Activated CD8-positive, alpha-beta T cell treated with anti-CD3 and anti-CD28 coated beads, Interleukin-2, amount 10 ng/mL, durations not matched to agents 7 days and 5 days (primary cell): ENCODE data around the gene LYRM9. TPM values are rescaled to one million over a fixed set of nuclear protein-coding genes. Genes with fewer than 3 reads are reported as not detected.
"Not testable (repeated sequence)": the region's sequence is repeated elsewhere in the genome, so short reads cannot be mapped to it uniquely, and the experiment has no call there.

Experiments
- ATAC-seq: fragments of 150-1000 bp; cut with Tn5 transposase; one replicate; pipeline ENCODE4 v1.10.0; 2021; ENCODE audit warnings: moderate library complexity
- CTCF ChIA-PET: fragments of 350-600 bp; sonication (Branson Sonifier 250); formaldehyde crosslinking; loops from one replicate; lab custom pipeline; 2021; ENCODE audit warnings: antibody characterized with exemption; lab: Charles Lee
- POLR2A ChIA-PET: fragments of 350-600 bp; sonication (Branson Sonifier 250); formaldehyde crosslinking; loops from one replicate; lab custom pipeline; 2021; ENCODE audit warnings: antibody characterized with exemption; lab: Charles Lee
- DNase-seq: peaks from one replicate; pipeline ENCODE4 v3.0.0-alpha.2; 2020
- H3K27ac Mint-ChIP-seq: one replicate; pipeline ENCODE4 v1.8.0; 2021; ENCODE audit warnings: mild to moderate bottlenecking, mixed read lengths
- H3K27me3 Mint-ChIP-seq: one replicate; pipeline ENCODE4 v1.8.0; 2021; ENCODE audit warnings: low read depth, mixed read lengths
- H3K36me3 Mint-ChIP-seq: one replicate; pipeline ENCODE4 v1.8.0; 2021; ENCODE audit warnings: low read depth, mixed read lengths
- H3K4me1 Mint-ChIP-seq: one replicate; pipeline ENCODE4 v1.8.0; 2021; ENCODE audit warnings: low read depth, mixed read lengths
- H3K4me3 Mint-ChIP-seq: one replicate; pipeline ENCODE4 v1.8.0; 2021; ENCODE audit warnings: mild to moderate bottlenecking, mixed read lengths
- H3K9me3 Mint-ChIP-seq: one replicate; pipeline ENCODE4 v1.8.0; 2022; ENCODE audit warnings: mixed read lengths; ENCODE audit not compliant: insufficient read depth
- total RNA-seq, 2 experiments: library from RNA; stranded (reverse); gene quantifications; one replicate each; pipeline ENCODE4 v1.2.3, GENCODE V29; 2021

Gene LYRM9
- total RNA-seq, 2 experiments from 2014 or later: 1.6 to 3.6 TPM

GRCh38 chr17:27848931-27849330 lies 44.2 kb downstream of the LYRM9 start:
- no peak overlapping the region for H3K27ac Mint-ChIP-seq
- POLR2A ChIA-PET: no interaction called here
- H3K36me3 Mint-ChIP-seq: peaks cover 8% of the 10 kb centered on the region
- CTCF ChIA-PET: interaction anchor here (3.1 kb wide), 1 partner anchor 42 kb away, joined by 32 read pairs; no protein-coding TSS in a partner anchor
- ATAC-seq: no peak
- DNase-seq: no peak
- peaks cover 13% of the 10 kb centered on the region for H3K27me3 Mint-ChIP-seq
- H3K4me3 Mint-ChIP-seq: no peak overlapping the region
- H3K4me1 Mint-ChIP-seq: peaks cover 34% of the 10 kb centered on the region
- H3K9me3 Mint-ChIP-seq: no peaks in the 10 kb centered on the region

- POLR2A ChIA-PET: interaction anchor here (2.1 kb wide), 1 partner anchor 39 kb away, joined by 9 read pairs; no protein-coding TSS in a partner anchor
Observed at GRCh38 chr17:27846808-27847307, 46.3 kb downstream of the LYRM9 start.

GRCh38 chr17:27846042-27846655 lies 47.0 kb downstream of the LYRM9 start:
- Mint-ChIP-seq H3K36me3 (peaks cover 8% of the 10 kb centered on the region), H3K4me1 (peaks cover 36% of the 10 kb centered on the region), H3K4me3 (peak overlapping the region; percentile 64), H3K9me3 (no peaks in the 10 kb centered on the region), H3K27me3 (peaks cover 5% of the 10 kb centered on the region), H3K27ac (peak overlapping the region; percentile 74)
- POLR2A ChIA-PET: interaction anchor here (2.1 kb wide), 1 partner anchor 39 kb away, joined by 9 read pairs; no protein-coding TSS in a partner anchor
- DNase-seq (peak; percentile 73), ATAC-seq (peak; percentile 84)
- CTCF ChIA-PET: interaction anchor here (1.2 to 3.4 kb wide), 6 partner anchors 10 to 86 kb away, joined by 3 to 32 read pairs (median 6); no protein-coding TSS in a partner anchor

More at GRCh38 chr17:27846808-27847307, 46.3 kb downstream of the LYRM9 start:
- peak overlapping the region; percentile 64 for H3K4me3 Mint-ChIP-seq
- CTCF ChIA-PET: interaction anchor here (1.2 to 3.4 kb wide), 6 partner anchors 11 to 87 kb away, joined by 3 to 32 read pairs (median 6); no protein-coding TSS in a partner anchor
- peaks cover 36% of the 10 kb centered on the region for H3K4me1 Mint-ChIP-seq
- H3K27me3 Mint-ChIP-seq, H3K9me3 Mint-ChIP-seq, DNase-seq, H3K36me3 Mint-ChIP-seq: not testable (repeated sequence)
- H3K27ac Mint-ChIP-seq: peak overlapping the region; percentile 74
- ATAC-seq: peak; percentile 13

GRCh38 chr17:27845264-27846041 lies 47.7 kb downstream of the LYRM9 start:
- ChIA-PET CTCF (interaction anchor here (0.8 to 3.8 kb wide), 6 partner anchors 34 to 48 kb away, joined by 3 to 32 read pairs (median 10); no protein-coding TSS in a partner anchor), POLR2A (interaction anchor here (2.1 kb wide), 1 partner anchor 38 kb away, joined by 9 read pairs; no protein-coding TSS in a partner anchor)
- peaks cover 8% of the 10 kb centered on the region for H3K36me3 Mint-ChIP-seq
- H3K9me3 Mint-ChIP-seq: no peaks in the 10 kb centered on the region
- ATAC-seq (no peak), DNase-seq (no peak)
- H3K4me3 Mint-ChIP-seq: no peak overlapping the region
- H3K27me3 Mint-ChIP-seq: peaks cover 2% of the 10 kb centered on the region
- peaks cover 36% of the 10 kb centered on the region for H3K4me1 Mint-ChIP-seq
- no peak overlapping the region for H3K27ac Mint-ChIP-seq

- ChIA-PET CTCF (interaction anchor here (0.7 kb wide), 1 partner anchor 35 kb away, joined by 4 read pairs; no protein-coding TSS in a partner anchor), POLR2A (no interaction called here)
- DNase-seq (no peak), ATAC-seq (no peak)
- peaks cover 10% of the 10 kb centered on the region for H3K4me1 Mint-ChIP-seq
- no peaks in the 10 kb centered on the region for H3K27me3 Mint-ChIP-seq
- H3K4me3 Mint-ChIP-seq: no peak overlapping the region
- H3K36me3 Mint-ChIP-seq: no peaks in the 10 kb centered on the region
- no peak overlapping the region for H3K27ac Mint-ChIP-seq
- no peaks in the 10 kb centered on the region for H3K9me3 Mint-ChIP-seq
Observed at GRCh38 chr17:27840688-27841087, 52.5 kb downstream of the LYRM9 start.

GRCh38 chr17:27840406-27840678 lies 52.8 kb downstream of the LYRM9 start:
- H3K9me3 Mint-ChIP-seq, H3K36me3 Mint-ChIP-seq, H3K27ac Mint-ChIP-seq, ATAC-seq, DNase-seq, H3K4me3 Mint-ChIP-seq, H3K4me1 Mint-ChIP-seq, POLR2A ChIA-PET, H3K27me3 Mint-ChIP-seq: not testable (repeated sequence)
- CTCF ChIA-PET: interaction anchor here (0.7 kb wide), 1 partner anchor 35 kb away, joined by 4 read pairs; no protein-coding TSS in a partner anchor

- H3K27me3 Mint-ChIP-seq, H3K27ac Mint-ChIP-seq, POLR2A ChIA-PET, H3K9me3 Mint-ChIP-seq, H3K4me3 Mint-ChIP-seq, DNase-seq, CTCF ChIA-PET, ATAC-seq, H3K4me1 Mint-ChIP-seq, H3K36me3 Mint-ChIP-seq: not testable (repeated sequence)
Observed at GRCh38 chr17:27839571-27840405, 53.4 kb downstream of the LYRM9 start.

- H3K27me3 Mint-ChIP-seq, ATAC-seq, H3K27ac Mint-ChIP-seq, H3K36me3 Mint-ChIP-seq, POLR2A ChIA-PET, CTCF ChIA-PET, H3K9me3 Mint-ChIP-seq, H3K4me1 Mint-ChIP-seq, DNase-seq, H3K4me3 Mint-ChIP-seq: not testable (repeated sequence)
Observed at GRCh38 chr17:27838607-27839006, 54.6 kb downstream of the LYRM9 start.

- ATAC-seq, H3K9me3 Mint-ChIP-seq, CTCF ChIA-PET, H3K27ac Mint-ChIP-seq, POLR2A ChIA-PET, DNase-seq, H3K27me3 Mint-ChIP-seq, H3K4me3 Mint-ChIP-seq, H3K36me3 Mint-ChIP-seq, H3K4me1 Mint-ChIP-seq: not testable (repeated sequence)
Observed at GRCh38 chr17:27837769-27838168, 55.4 kb downstream of the LYRM9 start.

- ATAC-seq: no peak
- Mint-ChIP-seq H3K27me3 (no peaks in the 10 kb centered on the region), H3K4me1 (peaks cover 3% of the 10 kb centered on the region), H3K4me3 (no peak overlapping the region), H3K9me3 (peaks cover 9% of the 10 kb centered on the region), H3K27ac (no peak overlapping the region), H3K36me3 (peaks cover 3% of the 10 kb centered on the region)
- POLR2A ChIA-PET: interaction anchor here (0.8 kb wide), 1 partner anchor 28 kb away, joined by 4 read pairs; no protein-coding TSS in a partner anchor
- CTCF ChIA-PET: interaction anchor here (0.9 to 2.6 kb wide), 5 partner anchors 11 to 57 kb away, joined by 3 to 8 read pairs (median 5); no protein-coding TSS in a partner anchor
- no peak for DNase-seq
Observed at GRCh38 chr17:27836651-27837050, 56.5 kb downstream of the LYRM9 start.

- Mint-ChIP-seq H3K4me1 (peaks cover 3% of the 10 kb centered on the region), H3K27ac (no peak overlapping the region), H3K27me3 (no peaks in the 10 kb centered on the region), H3K36me3 (peaks cover 3% of the 10 kb centered on the region), H3K9me3 (peaks cover 9% of the 10 kb centered on the region), H3K4me3 (no peak overlapping the region)
- ChIA-PET POLR2A (no interaction called here), CTCF (interaction anchor here (1.3 to 2.6 kb wide), 3 partner anchors 13 to 58 kb away, joined by 3 to 7 read pairs (median 6); no protein-coding TSS in a partner anchor)
- no peak for DNase-seq
- ATAC-seq: no peak
Observed at GRCh38 chr17:27834571-27834970, 58.6 kb downstream of the LYRM9 start.
